ENCODE measurements around the gene HBM. TPM values are rescaled to one million over a fixed set of nuclear protein-coding genes. Genes with fewer than 3 reads are reported as not detected.

The HBM gene, protein sequence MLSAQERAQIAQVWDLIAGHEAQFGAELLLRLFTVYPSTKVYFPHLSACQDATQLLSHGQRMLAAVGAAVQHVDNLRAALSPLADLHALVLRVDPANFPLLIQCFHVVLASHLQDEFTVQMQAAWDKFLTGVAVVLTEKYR
- total RNA-seq = 1 to 10 TPM in 1 of 2 donors, not detected in 1; 1.2 TPM

DNA sequence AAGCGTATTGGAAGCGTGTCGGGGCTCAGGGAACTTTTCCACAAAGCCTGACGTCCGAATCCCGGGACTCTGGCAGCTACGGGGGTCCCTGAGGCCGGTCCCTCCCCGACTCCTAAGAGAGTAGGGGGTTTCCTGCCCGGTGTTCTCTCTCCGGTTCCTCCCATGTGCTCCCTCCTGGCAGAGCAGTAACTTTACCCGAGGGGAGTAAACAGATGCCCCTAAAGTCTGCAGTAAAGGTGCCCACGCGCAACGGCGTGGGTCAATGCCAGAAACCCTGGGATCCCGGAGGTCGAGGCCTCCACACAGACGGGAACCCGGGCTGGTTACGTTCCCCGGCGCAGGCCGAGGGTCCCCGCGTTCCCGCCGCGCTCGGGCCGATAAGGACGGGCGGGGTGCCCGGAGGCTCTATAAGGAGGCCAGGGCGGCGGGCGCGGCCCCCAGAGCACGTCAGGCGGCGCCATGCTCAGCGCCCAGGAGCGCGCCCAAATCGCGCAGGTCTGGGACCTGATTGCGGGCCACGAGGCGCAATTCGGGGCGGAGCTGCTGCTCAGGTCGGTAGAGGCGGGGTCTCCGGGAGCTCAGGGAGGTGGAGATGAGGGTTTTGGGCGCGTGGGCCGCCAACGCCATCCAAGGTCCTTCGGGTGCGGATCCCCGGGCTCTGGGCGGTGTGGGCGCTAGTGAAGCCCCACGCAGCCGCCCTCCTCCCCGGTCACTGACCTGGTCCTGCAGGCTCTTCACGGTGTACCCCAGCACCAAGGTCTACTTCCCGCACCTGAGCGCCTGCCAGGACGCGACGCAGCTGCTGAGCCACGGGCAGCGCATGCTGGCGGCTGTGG, at the start of gene HBM:
HBM (plus strand) TSS at position 440 of the 836 bp plus-strand sequence; CDS start at position 460, 20 bp downstream.
- Histone ChIP-seq H3K4me3 (peak within 1 kb of the TSS; percentile 11 to 33), H3K4me1 (peaks cover 0 to 20% of the 10 kb centered on the region in 2 donors), H3K27me3 (peaks cover 28 to 42% of the 10 kb centered on the region in 2 donors), H3K36me3 (no peaks in the 10 kb centered on the region), H3K9me3 (no peaks in the 10 kb centered on the region), H3K27ac (no peak within 1 kb of the TSS)
- no peak for DNase-seq (ENCODE audit: low spot score)
- TF ChIP-seq, protein P1, sequence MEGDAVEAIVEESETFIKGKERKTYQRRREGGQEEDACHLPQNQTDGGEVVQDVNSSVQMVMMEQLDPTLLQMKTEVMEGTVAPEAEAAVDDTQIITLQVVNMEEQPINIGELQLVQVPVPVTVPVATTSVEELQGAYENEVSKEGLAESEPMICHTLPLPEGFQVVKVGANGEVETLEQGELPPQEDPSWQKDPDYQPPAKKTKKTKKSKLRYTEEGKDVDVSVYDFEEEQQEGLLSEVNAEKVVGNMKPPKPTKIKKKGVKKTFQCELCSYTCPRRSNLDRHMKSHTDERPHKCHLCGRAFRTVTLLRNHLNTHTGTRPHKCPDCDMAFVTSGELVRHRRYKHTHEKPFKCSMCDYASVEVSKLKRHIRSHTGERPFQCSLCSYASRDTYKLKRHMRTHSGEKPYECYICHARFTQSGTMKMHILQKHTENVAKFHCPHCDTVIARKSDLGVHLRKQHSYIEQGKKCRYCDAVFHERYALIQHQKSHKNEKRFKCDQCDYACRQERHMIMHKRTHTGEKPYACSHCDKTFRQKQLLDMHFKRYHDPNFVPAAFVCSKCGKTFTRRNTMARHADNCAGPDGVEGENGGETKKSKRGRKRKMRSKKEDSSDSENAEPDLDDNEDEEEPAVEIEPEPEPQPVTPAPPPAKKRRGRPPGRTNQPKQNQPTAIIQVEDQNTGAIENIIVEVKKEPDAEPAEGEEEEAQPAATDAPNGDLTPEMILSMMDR (IDR thresholded peaks at IDR 0.05) = no peak

DNA sequence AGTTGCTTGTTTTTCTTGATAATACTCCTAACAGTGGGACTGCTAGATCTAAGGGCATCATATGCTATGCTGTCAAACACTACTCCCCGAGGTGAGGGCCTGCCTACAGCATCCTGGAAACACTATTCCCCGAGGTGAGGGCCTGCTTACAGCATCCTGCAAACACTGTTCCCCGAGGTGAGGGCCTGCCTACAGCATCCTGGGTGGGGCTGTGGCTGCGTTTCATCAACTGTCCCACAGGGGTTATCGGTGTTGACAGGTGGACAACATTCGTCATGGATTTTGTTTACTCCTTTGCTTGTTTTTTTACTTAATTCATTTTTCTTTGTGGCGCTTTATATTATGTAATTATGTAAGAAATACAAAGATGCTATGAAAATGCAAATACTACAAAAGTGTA, 49.8 kb upstream of the HBM start:
- no peaks in the 10 kb centered on the region for H3K9me3 ChIP-seq
- no peak overlapping the region for H3K27ac ChIP-seq
- TF ChIP-seq, protein P1 (IDR thresholded peaks at IDR 0.05) = no peak
- H3K4me3 ChIP-seq = no peak overlapping the region
- H3K36me3 ChIP-seq = peaks cover 14% of the 10 kb centered on the region
- peaks cover 0 to 7% of the 10 kb centered on the region in 2 donors for H3K4me1 ChIP-seq
- H3K27me3 ChIP-seq = no peaks in the 10 kb centered on the region
- no peak for DNase-seq (ENCODE audit: low spot score)

DNA sequence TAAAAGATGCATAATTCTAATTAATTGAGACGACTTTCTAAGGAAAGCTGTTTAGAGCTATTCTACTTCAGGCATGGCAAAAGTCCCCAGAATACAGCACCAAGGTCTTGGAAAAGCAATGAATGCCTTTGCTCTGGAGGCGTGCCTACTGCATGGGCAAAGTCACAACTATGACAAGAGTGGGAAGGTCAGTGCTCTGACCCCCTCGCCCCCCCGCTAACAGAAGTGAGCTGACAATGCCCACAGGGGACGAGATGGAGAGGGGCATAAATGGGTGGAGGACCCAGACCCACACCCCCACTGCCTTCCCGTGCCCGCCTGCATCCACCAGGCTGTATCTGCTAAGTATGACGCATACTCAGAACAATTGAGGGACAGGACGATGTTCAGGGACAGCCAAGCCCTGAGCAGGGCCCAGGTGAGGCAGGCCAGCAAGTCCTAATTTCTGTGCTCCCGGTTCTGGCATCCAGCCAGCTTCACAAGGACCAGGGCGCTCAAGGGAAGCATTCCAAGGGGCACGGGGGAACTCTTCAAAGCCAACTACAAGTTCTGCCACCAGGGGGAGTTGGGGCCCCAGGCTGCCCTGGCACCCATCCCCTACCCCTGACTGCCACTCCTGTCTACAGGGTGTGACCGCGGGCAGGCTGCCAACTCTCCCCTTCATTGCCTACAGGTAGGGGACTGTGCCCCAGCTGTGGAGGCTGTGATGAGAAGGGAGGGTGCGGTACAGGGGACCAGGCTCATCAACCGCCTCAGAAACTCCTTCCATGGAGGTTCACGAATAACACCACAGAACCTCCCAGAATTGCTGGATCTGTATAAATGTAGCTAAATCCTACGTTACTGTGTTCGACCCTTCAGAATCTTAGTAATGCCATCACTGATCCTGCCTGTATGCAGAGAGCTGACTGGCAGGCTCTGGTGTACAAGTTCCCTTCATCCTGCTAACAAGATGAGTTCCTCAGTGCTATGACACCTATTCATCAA, 48.1 kb upstream of the HBM start:
- no peak for DNase-seq (ENCODE audit: low spot score)
- Histone ChIP-seq H3K27ac (no peak overlapping the region), H3K9me3 (no peaks in the 10 kb centered on the region), H3K36me3 (peaks cover 3% of the 10 kb centered on the region), H3K4me1 (peaks cover 0 to 7% of the 10 kb centered on the region in 2 donors), H3K4me3 (no peak overlapping the region), H3K27me3 (no peaks in the 10 kb centered on the region)
- TF ChIP-seq, protein P1 (IDR thresholded peaks at IDR 0.05) = peak; percentile 49 to 75

DNA sequence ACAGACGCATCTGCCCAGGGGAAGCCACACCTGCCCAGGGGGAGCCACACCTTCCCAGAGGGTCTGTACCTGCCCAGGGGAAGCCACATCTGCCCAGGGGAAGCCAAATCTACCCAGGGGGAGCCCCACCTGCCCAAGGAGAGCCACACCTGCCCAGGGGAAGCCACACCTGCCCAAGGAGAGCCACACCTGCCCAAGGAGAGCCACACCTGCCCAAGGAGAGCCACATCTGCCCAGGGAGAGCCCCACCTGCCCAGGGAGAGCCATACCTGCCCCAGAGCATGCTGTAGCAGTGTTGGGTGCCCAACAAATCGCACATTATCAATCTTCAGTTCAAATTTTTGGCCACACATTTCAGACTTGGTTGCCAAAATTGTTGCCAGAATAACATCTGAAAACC, 46.9 kb upstream of the HBM start:
- Histone ChIP-seq H3K27ac (no peak overlapping the region), H3K36me3 (peaks cover 10% of the 10 kb centered on the region), H3K4me1 (no peaks in the 10 kb centered on the region), H3K9me3 (no peaks in the 10 kb centered on the region), H3K4me3 (no peak overlapping the region), H3K27me3 (no peaks in the 10 kb centered on the region)
- TF ChIP-seq, protein P1 (IDR thresholded peaks at IDR 0.05) = no peak
- DNase-seq (ENCODE audit: low spot score) = no peak

DNA sequence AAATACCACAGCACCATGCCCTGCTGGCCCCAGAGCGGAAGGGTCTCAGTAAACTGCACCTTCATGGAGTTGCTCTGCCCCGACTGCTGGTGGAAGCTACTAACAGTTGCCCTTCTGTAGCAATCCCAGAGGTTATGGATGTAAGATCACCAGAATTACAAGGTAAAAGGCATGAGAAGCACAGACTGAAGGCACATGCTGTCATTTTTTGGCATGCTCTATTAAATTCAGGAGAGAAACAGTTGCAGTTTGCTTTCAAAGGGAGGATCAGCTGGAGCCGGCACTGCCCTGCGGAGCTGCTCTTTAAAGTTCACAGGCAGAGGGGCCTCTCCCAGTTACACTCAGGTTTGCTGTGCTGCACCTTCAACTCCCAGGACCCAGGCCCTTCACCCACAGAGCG, 46.5 kb upstream of the HBM start:
- TF ChIP-seq, protein P1 (IDR thresholded peaks at IDR 0.05) = no peak
- H3K27me3 ChIP-seq = no peaks in the 10 kb centered on the region
- no peaks in the 10 kb centered on the region for H3K9me3 ChIP-seq
- H3K4me3 ChIP-seq = no peak overlapping the region
- no peak for DNase-seq (ENCODE audit: low spot score)
- H3K4me1 ChIP-seq = no peaks in the 10 kb centered on the region
- H3K36me3 ChIP-seq = peaks cover 13% of the 10 kb centered on the region
- H3K27ac ChIP-seq = no peak overlapping the region
